ENCODE measurements around the gene SNRPA1. TPM values are rescaled to one million over a fixed set of nuclear protein-coding genes. Genes with fewer than 3 reads are reported as not detected.

SNRPA1 gene
- total and polyA plus RNA-seq, 2 of the 13 experiments (the other 11 are each of a cell fraction or from before 2014, with no cell fraction given): 41.2 to 108 TPM

- POLR2A ChIA-PET: no interaction called here
Measured at GRCh38 chr15:101264011-101264410, 31.0 kb downstream of the SNRPA1 start.

More at GRCh38 chr15:101264011-101264410, 31.0 kb downstream of the SNRPA1 start:
- FAIRE-seq: no peak
- no peaks in the 10 kb centered on the region for H3K79me2 ChIP-seq (ENCODE audit: insufficient read depth, low read length)
- no peak for DNase-seq (ENCODE audit: low spot score)
- no peak overlapping the region for H3K4me3 ChIP-seq (replicated peaks in 1 of 3; ENCODE audit: insufficient read depth in 1 of 3, low read depth in 2 of 3, low read length in 3 of 3)
- CTCF ChIA-PET (ENCODE audit: low intra/inter-chr PET ratio, low total read pairs): no interaction called here
- no peak overlapping the region for H3K27ac ChIP-seq (ENCODE audit: extremely low read length, insufficient read depth, low read length)
- H2AFZ ChIP-seq (ENCODE audit: low read length): no peak overlapping the region
- no peaks in the 10 kb centered on the region for H4K20me1 ChIP-seq (ENCODE audit: insufficient read depth, low read length)
- no peaks in the 10 kb centered on the region for H3K9me3 ChIP-seq (ENCODE audit: low read length)
- H3K27me3 ChIP-seq (ENCODE audit: control insufficient read depth in 1 of 2, insufficient read depth in 2 of 2, low read length in 2 of 2): peaks cover 0 to 7% of the 10 kb centered on the region in 2 experiments; a peak in 3 of 5 replicates
- no peak overlapping the region for H3K9ac ChIP-seq (ENCODE audit: insufficient read depth, low read depth, low read length)
- peaks cover 2% of the 10 kb centered on the region for H3K4me1 ChIP-seq (ENCODE audit: insufficient read depth, low read length)
- H3K4me2 ChIP-seq (ENCODE audit: low read depth, low read length): no peak overlapping the region
- no peak for TF ChIP-seq MZF1 (CRISPR knock-in tag; IDR thresholded peaks at IDR 0.05; ENCODE audit: borderline replicate concordance)
- no peak for TF ChIP-seq KMT2B (CRISPR knock-in tag; IDR thresholded peaks at IDR 0.05)
- no peak for TF ChIP-seq FOXJ3 (CRISPR knock-in tag; IDR thresholded peaks at IDR 0.05; ENCODE audit: borderline replicate concordance)
- no peak for TF ChIP-seq ZNF580 (CRISPR knock-in tag; IDR thresholded peaks at IDR 0.05; ENCODE audit: borderline replicate concordance, low read depth)
- no peak for TF ChIP-seq HMG20B (CRISPR knock-in tag; conservative IDR thresholded peaks at IDR 0.05)
- TF ChIP-seq FOXO1 (CRISPR knock-in tag; IDR thresholded peaks at IDR 0.05): no peak
- TF ChIP-seq ZNF512B (CRISPR knock-in tag; IDR thresholded peaks at IDR 0.05; ENCODE audit: borderline replicate concordance): no peak
- no peak for TF ChIP-seq KLF9 (CRISPR knock-in tag; IDR thresholded peaks at IDR 0.05; ENCODE audit: low read depth)
- no peak for TF ChIP-seq JUN (CRISPR knock-in tag; IDR thresholded peaks at IDR 0.05)
- TF ChIP-seq ZFP82 (CRISPR knock-in tag; IDR thresholded peaks at IDR 0.05; ENCODE audit: borderline replicate concordance): no peak
- no peak for TF ChIP-seq TARDBP (CRISPR knock-in tag; IDR thresholded peaks at IDR 0.05)
- no peak for TF ChIP-seq ZFP1 (CRISPR knock-in tag; IDR thresholded peaks at IDR 0.05)
- no peak for TF ChIP-seq ZNF34 (CRISPR knock-in tag; IDR thresholded peaks at IDR 0.05; ENCODE audit: borderline replicate concordance)
- no peak for TF ChIP-seq ZFP36 (IDR thresholded peaks at IDR 0.05; ENCODE audit: borderline replicate concordance, low read depth, low read length, partially characterized antibody)
- no peak for TF ChIP-seq ZNF891 (CRISPR knock-in tag; IDR thresholded peaks at IDR 0.05)
- TF ChIP-seq NFRKB (IDR thresholded peaks at IDR 0.05): no peak
- TF ChIP-seq RARA (CRISPR knock-in tag; IDR thresholded peaks at IDR 0.05): no peak
- no peak for TF ChIP-seq TMF1 (CRISPR knock-in tag; IDR thresholded peaks at IDR 0.05; ENCODE audit: low read depth)
- no peak for TF ChIP-seq SOX5 (CRISPR knock-in tag; IDR thresholded peaks at IDR 0.05; ENCODE audit: borderline replicate concordance)
- TF ChIP-seq NFIB (CRISPR knock-in tag; IDR thresholded peaks at IDR 0.05; ENCODE audit: borderline replicate concordance): no peak
- peak; percentile 9 for ATAC-seq
- no TSS peak for BruUV-seq (replicated peaks)
- no peaks in the 10 kb centered on the region for H3K36me3 ChIP-seq (replicated peaks in 1 of 2; ENCODE audit: control insufficient read depth in 1 of 2, insufficient read depth in 2 of 2, low read length in 2 of 2)
- intact Hi-C loops (cut with micrococcal nuclease; ENCODE audit: unreplicated experiment): no loop called here
- in situ Hi-C loops (cut with HindIII; ENCODE audit: extremely low pct_ligation_motif_present, low pct_unique_long_range_greater_than_20kb): loop anchor here (25.0 kb wide), 2 partner anchors 352 to 602 kb away; partner anchors contain the start of gene LRRK1
- WGBS (ENCODE audit: low lambda C conversion rate): 50% methylated on average over 3 of the region's 4 CpGs

Data from HepG2 (cell line).